ENCODE data around the gene CES4A. TPM values are rescaled to one million over a fixed set of nuclear protein-coding genes. Genes with fewer than 3 reads are reported as not detected.
A peak's percentile ranks its signal among the peaks of the same experiment; 100 is the strongest.

CES4A gene
- total and polyA plus RNA-seq, 9 donors, result 6.0 to 67.1 (median 10.3) TPM

- 76 to 80% (median 78%) methylated on average over 12 of the region's 12 CpGs for WGBS, 3 donors
- intact Hi-C loops (cut with DNase I), result no loop called here
Measured at GRCh38 chr16:67006930-67007658, 18.7 kb downstream of the CES4A start.

GRCh38 chr16:67009158-67009557 is 20.8 kb downstream of the CES4A start:
- TF ChIP-seq EP300 (IDR thresholded peaks at IDR 0.05) (no peak), POLR2A (IDR thresholded peaks at IDR 0.05) (no peak), CTCF (IDR thresholded peaks at IDR 0.05) (no peak)
- Histone ChIP-seq H3K9me3 (no peaks in the 10 kb centered on the region), H3K4me1 (ENCODE audit: insufficient read depth) (peaks cover 4% of the 10 kb centered on the region), H3K36me3 (no peaks in the 10 kb centered on the region), H3K4me3 (no peak overlapping the region), H3K27me3 (no peaks in the 10 kb centered on the region), H3K27ac (no peak overlapping the region)
- no peak for DNase-seq
- intact Hi-C loops (cut with DNase I), result no loop called here
- WGBS, 3 donors, result 73 to 86% (median 78%) methylated on average over 1 of the region's 1 CpG

More at GRCh38 chr16:67006930-67007658, 18.7 kb downstream of the CES4A start:
- Histone ChIP-seq H3K27me3 (no peaks in the 10 kb centered on the region), H3K27ac (no peak overlapping the region), H3K4me1 (ENCODE audit: insufficient read depth) (no peaks in the 10 kb centered on the region), H3K4me3 (no peak overlapping the region), H3K9me3 (no peaks in the 10 kb centered on the region), H3K36me3 (no peaks in the 10 kb centered on the region)
- no peak for DNase-seq
- no peak for TF ChIP-seq EP300 (IDR thresholded peaks at IDR 0.05)
- TF ChIP-seq POLR2A (IDR thresholded peaks at IDR 0.05), result no peak
- TF ChIP-seq CTCF (IDR thresholded peaks at IDR 0.05), result no peak

GRCh38 chr16:67011274-67011673 is 22.9 kb downstream of the CES4A start:
- TF ChIP-seq POLR2A (IDR thresholded peaks at IDR 0.05) (no peak), CTCF (IDR thresholded peaks at IDR 0.05) (no peak), EP300 (IDR thresholded peaks at IDR 0.05) (no peak)
- Histone ChIP-seq H3K27me3 (no peaks in the 10 kb centered on the region), H3K4me1 (ENCODE audit: insufficient read depth) (peaks cover 6% of the 10 kb centered on the region), H3K27ac (no peak overlapping the region), H3K36me3 (no peaks in the 10 kb centered on the region), H3K9me3 (no peaks in the 10 kb centered on the region), H3K4me3 (no peak overlapping the region)
- intact Hi-C loops (cut with DNase I), result no loop called here
- no peak for DNase-seq
- WGBS, 3 donors, result 75 to 92% (median 86%) methylated on average over 2 of the region's 2 CpGs

GRCh38 chr16:67013233-67013822 is 24.9 kb downstream of the CES4A start:
- Histone ChIP-seq H3K4me3 (peak overlapping the region; percentile 48), H3K9me3 (no peaks in the 10 kb centered on the region), H3K36me3 (no peaks in the 10 kb centered on the region), H3K27me3 (no peaks in the 10 kb centered on the region), H3K27ac (peak overlapping the region; percentile 56 to 76), H3K4me1 (ENCODE audit: insufficient read depth) (peaks cover 6% of the 10 kb centered on the region)
- 4 to 6% (median 6%) methylated on average over 13 to 21 of the region's 21 CpGs for WGBS, 3 donors
- TF ChIP-seq CTCF (IDR thresholded peaks at IDR 0.05) (no peak), POLR2A (IDR thresholded peaks at IDR 0.05) (no peak), EP300 (IDR thresholded peaks at IDR 0.05) (no peak)
- peak in 3 of 5 donors; percentile 41 to 56 (median 50) for DNase-seq
- intact Hi-C loops (cut with DNase I), result no loop called here
